Measurements from ENCODE around the gene LGALS7.
"Not testable (repeated sequence)": the region's sequence is repeated elsewhere in the genome, so short reads cannot be mapped to it uniquely, and the experiment has no call there.

Gene LGALS7
- 0 reads per million in 2 donors for total RNA-seq

DNA sequence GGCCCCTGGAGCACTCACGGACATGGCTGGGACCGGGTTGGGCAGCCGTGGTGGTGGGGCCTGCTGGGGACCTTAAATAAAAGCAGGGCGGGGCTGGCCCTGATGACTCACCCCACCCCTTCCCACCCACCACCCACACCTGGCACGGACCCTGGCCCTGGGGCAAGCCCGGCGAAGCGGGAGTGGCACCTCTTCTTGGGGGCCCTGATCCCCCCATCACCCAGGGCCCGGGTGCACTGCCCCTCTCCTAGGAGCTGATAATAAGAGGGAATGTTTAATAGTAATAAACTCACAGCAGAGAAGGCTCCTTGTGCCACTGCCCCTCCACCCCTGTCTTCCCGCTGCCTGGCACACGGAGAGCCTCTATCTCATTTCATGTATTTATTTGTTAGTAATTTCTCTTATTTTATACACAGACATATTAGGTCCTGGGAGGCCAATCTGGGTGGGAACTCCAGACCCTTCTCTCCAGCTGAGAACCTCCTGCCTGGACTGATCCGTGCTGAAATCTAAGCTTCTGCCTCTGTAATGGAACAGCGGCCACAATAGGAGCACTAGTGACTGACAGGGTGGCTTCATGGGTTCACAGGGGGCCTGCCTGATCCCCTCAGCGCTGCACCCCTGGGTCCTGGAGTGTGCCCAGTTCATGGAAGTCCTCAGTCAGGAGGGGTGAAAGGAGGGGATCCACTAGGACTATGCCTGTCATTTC, at the start of gene LGALS7:
TSS of gene LGALS7 (minus strand) at position 49 of the 709 bp plus-strand sequence. CDS start at position 24, 25 bp downstream.
- DNase-seq = no peak

DNA sequence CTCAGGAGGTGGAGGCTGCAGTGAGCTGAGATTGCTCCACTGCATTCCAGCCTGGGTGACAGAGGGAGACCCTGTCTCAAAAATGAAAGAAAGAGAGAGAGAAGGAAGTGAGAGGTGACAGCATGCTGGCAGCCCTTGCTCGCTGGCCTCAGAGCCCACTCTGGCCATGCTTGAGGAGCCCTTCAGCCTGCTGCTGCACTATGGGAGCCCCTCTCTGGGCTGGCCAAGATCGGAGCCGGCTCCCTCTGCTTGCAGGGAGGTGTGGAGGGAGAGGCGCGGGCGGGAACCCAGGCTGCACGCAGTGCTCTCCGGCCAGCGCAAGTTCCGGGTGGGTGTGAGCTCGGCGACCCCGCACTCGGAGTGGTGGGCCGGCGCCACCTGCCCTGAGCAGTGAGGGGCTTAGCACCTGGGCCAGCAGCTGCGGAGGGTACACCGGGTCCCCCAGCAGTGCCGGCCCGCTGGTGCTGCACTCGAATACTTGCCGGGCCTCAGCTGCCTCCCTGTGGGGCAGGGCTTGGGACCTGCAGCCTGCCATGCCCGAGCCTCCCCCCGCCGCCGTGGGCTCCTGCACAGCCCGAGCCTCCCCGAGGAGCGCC, 48.0 kb upstream of the LGALS7 start:
- DNase-seq = not testable (repeated sequence)

DNA sequence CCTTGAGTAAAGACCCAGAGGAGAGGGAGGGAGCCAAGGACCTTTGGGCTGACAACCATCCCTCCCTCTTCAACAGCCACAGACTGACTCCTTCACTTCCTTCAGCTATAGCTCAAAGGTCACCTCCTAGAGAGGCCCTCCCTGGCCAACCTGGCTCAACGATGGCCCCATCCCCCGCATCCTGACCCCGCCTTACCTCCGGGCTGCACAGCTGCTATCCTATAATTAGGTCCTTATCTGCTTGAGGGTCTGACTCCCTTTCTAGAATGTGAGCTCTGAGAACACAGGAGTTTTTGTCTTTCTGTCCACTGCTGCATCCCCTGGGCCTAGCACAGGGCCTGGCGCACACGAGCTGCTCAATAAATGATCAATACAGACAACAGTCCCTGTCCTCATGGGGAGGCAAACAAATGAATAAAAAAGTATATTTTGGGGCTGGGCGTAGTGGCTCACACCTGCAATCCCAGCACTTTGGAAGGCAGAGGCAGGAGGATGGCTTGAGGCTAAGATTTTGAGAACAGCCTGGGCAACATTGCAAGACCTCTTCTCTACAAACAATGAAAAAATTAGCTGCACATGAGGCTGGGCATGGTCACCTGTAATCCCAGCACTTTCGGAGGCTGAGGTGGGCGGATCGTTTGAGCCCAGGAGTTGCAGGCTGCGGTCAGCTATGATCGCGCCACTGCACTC, 46.1 kb upstream of the LGALS7 start:
- DNase-seq = no peak

DNA sequence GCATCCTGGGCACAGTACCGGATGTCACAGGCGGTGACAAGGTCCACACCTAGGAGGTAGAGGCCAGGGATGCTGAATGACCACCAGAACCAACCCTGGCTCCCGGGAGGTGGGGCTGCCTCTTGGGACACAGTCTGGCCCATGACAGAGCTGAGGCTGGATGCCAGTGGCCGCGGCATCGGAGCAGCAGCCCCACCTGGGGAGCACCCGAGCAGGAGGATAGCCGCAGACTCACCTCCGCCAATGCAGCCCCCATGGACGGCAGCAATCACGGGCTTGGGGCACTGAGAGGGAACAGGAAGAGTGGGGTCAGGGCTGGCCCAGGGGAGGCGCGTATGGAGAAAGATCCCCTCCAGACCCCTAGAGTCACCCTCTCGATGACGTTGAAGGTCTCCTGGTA, 43.8 kb upstream of the LGALS7 start:
- DNase-seq = no peak

DNA sequence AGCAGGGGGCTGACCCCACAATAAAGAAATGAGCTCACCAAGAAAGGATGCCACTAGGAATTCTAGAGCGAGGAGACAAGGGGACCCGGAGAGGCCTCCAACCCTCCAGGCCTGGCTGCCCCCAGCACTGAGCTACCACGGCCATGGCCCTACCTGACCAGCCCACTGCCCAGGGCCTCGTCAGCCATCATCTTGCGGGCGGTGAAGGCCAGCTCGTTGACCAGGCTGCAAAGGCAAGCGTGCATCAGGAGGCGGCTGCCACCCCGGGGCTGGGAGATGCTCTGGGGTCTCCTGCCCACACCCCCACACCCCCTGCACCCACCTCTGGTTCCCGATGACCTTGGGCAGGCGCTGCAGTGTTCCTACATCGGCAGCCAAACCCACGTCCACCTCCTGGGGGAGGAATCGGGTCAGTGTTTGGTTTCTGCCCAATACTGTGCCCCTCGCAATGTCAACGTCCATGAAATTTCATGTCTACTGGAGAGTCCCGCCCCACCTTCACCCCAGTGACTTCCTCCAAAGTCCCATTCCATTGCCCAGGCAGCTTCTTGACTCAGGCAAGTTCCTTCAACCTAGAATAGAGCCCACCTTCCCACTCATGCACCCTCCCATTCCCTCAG, 42.9 kb upstream of the LGALS7 start:
- no peak for DNase-seq

DNA sequence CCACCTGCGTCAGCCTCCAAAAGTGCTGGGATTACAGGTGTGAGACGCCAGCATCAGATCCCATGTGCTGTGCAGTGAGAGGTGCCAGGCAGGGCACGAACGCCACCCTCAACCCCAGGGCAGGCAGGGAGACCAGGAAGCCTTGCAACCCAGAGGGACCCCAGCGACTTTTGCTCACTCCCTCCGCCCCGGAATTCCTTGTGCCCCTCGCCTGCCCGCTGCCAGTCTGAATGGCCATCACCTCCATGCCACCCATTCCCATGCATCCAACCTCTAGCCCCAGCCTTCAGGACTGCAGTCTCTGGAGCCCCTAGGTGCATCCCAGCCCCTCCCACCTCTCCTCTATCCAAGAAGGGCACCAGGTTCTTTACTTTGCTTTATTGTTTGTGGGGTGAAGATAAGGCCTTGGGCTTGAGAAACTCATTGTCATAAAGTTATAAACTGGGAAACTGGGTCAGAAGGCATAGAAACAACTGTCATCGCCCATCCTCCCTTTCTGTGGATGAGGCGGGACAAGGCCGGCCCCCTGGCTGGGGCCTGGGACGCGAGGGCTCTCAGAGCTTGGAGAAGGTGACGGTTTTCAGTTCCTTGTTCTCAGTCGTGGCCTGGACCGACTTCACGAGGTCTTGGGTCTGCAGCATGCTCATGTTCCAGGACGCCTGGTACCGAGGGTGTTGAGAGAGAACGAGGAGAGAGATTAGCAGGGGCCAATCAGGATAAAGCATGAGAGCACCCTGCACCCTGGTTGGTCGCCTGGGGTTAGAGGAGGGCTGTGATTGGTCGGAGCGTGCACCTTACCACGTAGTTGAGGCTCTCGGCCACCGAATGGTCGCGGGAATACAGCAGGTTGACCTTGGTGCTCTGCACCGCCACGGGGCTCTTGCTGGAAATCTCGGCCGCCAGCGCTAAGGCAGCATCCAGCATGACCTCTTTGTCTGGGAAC, 42.0 kb upstream of the LGALS7 start:
- DNase-seq = no peak

DNA sequence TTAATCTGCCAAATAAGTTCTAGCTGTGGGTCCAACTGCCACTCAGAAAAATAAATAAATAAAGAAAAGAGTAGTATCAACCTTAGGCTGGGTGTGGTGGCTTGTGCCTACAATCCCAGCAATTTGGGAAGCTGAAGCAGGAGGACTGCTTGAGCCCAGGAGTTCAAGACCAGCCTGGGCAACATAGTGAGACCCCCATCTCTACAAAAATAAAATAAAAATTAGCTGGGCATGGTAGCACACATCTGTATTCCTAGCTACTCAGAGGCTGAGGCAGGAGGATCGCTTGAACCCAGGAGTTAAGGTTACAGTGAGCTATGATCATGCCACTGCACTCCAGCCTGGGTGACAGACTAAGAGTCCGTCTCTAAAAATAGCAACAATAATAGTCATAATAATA, 40.6 kb upstream of the LGALS7 start:
- DNase-seq = not testable (repeated sequence)

DNA sequence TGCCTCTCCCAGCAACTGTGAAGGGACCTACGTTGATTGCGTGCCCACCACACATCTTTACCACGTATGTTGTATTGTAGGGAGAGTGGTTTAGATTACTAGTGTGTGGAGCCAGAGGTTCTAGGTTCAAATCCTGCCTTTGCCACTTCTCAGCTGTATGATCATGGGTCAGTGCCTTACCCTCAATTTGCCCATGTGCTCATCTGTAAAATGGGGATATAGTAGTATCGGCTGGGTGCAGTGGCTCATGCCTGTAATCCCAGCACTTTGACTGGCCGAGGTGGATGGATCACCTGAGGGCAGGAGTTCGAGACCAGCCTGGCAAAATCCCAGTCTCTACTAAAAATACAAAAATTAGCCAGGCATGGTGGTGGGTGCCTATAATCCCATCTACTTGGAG, 40.0 kb upstream of the LGALS7 start:
- no peak for DNase-seq

DNA sequence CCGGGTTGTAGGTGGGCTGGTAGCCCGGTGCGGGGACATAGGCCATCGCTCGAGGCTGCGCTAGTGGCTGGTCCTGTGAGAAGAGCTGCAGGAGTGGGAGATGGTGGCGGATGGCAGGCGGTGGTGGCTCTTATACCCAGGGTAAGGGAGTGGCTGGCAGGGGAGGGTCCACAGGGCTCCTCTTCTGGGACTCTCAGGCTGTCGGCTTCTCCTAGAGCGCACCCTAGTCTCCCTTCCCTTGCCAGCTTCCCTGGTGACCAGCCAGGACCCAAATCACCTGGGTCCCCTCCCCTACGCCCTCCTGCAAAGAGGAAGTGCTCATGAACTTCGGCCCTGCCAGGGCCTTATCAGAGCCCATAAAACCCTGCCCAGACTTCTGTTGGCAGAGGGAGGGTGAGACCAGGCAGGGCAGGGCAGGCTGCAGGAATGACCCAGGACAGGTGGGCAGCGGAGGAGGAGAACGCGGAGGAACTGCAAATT, 39.6 kb upstream of the LGALS7 start, which contains the start of gene LGALS4:
TSS of gene LGALS4 (minus strand) at position 105 of the 480 bp plus-strand sequence. CDS start at position 46, 59 bp downstream.
- DNase-seq = no peak

DNA sequence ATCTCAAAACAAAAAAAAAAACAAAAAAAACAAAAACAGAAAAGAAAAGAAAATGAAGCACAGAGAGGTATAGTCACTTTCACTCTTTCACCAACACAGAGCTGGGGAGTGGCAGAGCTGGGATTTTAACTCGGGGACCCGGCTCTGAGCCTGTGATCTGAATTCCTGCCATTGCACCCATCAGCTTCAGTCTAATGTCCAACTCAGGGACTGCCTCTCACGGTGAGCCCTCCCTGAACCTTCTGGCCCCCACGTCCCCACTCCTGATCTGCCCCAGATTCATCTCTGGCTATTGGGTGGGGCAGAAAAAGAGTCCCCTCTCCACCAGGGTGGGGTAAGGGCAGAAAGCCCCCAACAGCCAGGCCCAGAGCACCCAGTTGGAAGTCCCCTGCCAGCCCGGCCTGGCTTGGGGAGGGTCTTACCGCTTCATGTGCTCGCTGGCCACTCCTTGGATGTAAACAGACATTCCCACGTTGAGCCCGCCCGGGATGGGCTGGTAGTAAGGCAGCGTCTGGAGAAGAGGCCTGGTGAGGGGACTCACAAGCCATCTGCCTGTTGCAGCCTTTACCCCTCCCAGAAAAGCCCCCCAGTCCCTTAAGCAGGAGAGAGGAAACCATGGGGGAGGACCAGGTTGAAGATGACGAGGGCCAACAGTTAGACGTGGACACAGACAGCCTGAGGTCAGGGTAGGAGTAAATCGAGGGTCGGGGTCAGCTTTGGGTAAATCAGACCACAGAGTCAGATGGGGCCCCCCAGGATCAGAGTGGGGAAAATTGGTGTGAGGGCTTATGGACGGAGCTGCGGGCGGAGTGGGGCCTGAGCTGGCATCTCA, 38.9 kb upstream of the LGALS7 start:
- DNase-seq = no peak

DNA sequence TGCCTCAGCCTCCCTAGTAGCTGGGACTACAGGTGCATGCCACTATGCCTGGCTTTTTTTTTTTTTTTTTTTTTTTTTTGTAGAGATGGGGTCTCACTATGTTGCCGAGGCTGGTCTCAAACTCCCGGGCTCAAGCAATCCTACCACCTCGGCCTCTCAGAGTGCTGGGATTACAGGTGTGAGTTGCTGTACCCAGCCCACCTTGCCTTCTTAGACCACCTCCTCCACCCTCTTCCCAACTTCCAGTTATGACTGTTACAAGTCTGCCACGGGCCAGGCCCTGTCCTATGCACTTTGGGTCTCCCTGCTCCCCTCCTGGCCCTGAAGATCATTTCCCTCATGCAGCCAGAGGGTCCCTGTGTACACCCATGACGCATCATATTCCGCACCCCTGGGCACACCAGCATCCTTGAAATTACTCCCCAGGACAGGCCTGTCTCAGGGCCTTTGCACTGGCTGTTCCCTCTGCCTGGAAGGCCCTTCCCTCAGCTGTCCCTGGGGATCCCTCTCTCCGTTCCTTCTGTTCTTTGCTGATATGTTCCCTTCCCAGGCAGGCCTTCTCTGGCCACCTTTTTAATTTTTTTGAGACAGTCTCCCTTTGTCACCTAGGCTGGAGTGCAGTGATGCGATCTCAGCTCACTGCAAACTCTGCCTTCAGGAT, 36.4 kb upstream of the LGALS7 start:
- DNase-seq = no peak

DNA sequence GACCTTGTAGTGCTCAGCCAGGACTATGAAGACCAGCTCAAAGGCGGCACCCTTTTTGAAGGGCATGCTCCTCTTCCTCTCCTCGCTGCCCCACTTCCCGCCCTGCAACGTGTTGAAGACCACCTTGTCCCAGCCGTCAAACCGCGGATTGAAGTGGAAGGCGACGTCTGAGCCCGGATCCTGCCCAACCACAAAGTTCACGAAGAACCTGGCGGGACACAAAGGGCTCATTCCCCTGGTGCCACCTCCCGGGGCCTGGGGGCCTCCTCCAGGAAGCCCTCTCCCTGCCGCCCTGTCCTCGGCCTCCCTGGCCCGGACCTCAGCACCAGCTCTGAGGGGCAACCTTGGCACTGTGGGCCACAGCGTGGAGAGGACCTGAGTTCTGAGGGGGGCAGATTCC, 35.4 kb upstream of the LGALS7 start:
- no peak for DNase-seq

DNA sequence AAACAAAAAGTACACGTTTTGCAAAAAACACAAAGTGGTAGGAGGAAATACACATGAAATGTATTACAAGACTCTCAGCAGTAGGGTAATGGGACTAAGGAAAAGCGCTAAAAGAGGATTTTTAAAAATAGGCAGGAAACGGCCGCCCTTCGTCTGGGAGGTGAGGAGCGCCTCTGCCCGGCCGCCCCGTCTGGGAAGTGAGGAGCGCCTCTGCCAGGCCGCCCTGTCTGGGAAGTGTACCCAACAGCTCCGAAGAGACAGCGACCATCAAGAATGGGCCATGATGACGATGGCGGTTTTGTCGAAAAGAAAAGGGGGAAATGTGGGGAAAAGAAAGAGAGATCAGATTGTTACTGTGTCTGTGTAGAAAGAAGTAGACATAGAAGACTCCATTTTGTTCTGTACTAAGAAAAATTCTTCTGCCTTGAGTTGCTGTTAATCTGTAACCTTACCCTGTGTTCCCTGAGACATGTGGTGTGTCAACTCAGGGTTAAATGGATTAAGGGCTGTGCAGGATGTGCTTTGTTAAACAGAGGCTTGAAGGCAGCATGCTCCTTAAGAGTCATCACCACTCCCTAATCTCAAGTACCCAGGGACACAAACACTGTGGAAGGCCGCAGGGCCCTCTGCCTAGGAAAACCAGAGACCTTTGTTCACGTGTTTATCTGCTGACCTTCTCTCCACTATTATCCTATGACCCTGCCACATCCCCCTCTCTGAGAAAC, 34.2 kb upstream of the LGALS7 start:
- not testable (repeated sequence) for DNase-seq

DNA sequence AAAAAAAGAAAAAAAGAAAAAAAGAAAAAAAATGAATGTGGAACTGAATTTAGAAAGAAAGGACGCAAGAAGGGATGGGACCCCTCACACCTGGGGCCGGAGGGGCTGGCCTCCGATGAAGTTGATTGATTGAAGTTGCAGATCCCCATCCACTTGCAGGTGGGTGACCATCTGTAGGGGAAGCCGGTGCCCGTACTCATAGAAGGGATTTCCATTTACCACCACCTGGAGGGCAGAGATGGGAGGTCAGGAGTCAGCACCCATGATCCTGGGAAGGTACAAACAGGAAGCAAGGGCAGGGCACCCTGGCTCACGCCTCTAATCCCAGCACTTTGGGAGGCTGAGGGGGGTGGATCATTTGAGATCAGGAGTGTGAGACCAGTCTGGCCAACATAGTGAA, 33.1 kb upstream of the LGALS7 start:
- DNase-seq = no peak

DNA sequence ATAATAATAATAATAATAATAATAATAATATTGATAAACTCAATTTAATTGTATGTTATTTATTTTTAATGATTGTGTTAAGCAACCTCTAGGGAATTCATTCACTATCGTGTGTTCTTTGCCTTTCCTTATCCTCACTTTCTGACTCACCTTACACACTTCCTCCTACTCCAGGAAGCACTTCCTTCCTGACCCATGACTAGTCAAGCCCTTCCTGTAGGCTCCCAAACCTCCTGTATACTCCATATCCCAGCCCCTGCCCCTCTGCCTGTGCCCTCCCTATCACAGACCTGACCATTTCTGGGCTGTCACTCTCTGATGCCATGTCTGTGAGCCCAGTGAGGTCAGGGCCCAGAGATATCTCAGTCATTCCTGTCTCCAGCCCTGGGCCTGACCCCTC, 31.9 kb upstream of the LGALS7 start:
- no peak for DNase-seq

DNA sequence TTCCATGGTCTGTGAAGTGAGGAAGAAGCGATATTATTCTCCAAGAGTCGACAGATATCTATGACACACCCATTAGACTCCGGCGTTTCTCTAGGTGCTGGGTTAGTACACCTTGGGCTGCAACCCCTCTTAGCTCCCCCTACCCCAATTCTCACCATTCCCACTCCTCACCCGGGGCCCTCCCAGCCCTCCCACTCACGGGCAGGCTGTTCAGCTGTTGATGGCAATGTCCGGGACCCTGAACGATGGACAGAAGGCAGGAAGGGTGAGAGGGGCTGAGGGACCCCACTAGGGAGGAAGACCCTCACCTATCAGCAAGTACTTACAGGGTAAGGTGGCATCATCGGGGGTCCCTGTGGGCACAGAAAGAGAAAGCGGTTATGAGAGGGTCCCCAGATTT, 30.2 kb upstream of the LGALS7 start:
- DNase-seq = no peak

DNA sequence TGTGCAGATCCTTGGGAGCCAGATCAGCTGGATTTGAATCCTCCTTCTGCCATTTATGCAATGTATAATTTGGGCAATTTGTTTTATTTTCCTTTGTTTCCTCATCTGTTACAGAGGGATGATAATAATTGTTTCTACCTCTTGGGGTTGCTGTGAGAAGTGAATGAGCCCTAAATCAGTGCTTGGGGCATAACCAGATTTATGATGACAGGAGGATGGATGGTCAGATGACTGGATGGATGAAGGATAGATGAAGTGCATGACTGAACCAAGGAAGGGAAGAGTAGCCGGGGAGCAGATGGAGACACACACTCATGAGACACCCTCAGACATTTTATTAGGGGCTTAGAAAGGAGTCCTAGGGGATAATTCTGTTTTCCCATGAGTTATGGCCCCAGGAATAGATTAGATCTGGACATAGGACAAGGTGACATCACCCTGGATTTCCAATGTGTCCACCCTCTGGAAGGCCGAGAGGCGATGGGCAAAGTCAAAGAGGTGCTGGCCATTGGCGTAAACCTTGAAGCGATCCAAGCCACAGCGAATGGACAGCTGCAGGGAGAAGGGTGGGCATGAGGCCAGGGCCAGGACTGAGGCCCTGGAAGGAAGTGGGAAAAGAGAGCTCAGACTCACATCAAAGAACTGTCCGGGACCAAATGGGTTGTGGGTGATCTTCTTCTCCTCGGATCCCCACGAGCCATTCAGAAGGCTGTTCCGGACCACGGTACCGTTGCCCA, 28.2 kb upstream of the LGALS7 start:
- no peak for DNase-seq

DNA sequence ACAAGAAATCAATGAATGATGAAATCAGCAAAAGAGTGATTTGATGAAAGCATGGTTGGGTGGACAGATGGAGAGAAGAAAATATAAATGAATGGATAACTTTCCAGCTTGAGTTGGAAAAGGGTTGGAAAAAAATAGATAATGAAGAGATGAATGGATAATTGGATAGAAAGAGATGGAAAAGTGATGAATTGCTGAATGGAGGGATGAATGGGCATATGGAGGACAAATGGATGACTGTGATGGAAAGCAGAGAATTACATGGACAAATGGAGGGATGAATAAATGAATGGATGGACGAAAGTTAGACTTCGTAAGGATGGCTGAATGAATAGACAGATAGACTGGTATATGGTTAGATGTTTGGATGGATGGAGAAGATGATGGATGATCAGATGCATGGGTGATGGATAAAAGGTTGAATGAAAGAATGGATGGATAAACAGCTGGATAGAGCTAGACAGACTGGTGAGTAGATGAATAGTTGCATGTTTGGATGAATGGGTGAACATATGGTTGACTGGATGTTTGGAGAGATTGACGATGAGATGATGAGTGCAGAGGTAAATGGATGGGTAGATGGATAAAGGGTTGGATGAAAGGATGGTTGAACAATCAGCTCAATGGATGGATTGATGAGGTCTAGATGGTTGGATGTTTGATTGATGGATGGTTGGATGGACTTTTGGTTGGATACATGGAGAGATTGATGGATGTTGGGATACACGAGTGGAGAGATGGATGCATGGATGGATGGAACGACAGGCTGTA, 27.4 kb upstream of the LGALS7 start:
- DNase-seq = no peak

Measured in T-helper 9 cell (primary cell).